GM21381 (cell line): ENCODE measurements around the gene VEPH1.
A peak's percentile ranks its signal among the peaks of the same experiment; 100 is the strongest.

ENCODE experiments used
- ATAC-seq: cut with Tn5 transposase; IDR thresholded peaks from one replicate; pipeline ENCODE4 v1.9.1; 2021; ENCODE audit warnings: mild to moderate bottlenecking, moderate library complexity; ENCODE audit not compliant: unreplicated experiment

Gene VEPH1

DNA sequence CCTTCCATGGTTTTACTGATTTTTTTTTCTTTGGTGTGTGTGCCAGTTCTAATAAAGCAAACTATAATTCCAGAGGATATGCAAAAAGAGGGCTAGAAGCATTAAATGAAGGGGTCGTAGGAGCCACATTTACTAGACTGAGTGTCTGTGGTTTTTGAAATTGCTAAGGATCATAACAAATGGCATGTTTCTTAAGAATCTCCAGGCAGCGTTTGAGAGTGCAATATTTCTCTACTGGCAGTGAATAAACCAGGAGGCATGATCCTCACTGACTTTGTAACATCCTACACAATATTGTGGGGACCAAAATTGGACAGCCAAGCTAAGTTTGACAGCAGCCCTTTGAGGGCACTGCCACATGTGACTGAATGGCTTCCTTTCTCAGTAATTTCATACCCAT, 227.4 kb downstream of the VEPH1 start:
- no peak for ATAC-seq

DNA sequence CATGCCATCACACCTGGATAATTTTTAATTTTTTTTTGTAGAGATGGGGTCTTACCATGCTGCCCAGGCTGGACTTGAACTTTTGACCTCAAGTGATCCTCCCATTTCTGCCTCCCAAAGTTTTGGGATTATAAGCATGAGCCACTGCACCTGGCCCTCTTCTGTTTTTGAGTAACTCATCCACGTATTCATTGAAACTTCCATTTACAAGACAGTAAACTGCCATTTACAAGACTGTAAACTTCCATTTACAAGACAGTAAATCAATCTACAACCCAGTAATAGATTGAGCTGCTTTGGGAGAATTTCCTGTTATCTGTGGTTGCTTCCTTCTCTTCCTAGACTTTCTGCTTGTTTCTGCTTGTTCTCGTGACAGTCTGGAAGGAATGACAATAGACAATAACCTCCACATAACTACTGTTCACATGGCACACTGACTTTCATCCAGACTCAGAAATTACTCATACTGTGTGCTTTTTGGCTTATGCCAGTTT, 228.5 kb downstream of the VEPH1 start:
- ATAC-seq, result no peak

DNA sequence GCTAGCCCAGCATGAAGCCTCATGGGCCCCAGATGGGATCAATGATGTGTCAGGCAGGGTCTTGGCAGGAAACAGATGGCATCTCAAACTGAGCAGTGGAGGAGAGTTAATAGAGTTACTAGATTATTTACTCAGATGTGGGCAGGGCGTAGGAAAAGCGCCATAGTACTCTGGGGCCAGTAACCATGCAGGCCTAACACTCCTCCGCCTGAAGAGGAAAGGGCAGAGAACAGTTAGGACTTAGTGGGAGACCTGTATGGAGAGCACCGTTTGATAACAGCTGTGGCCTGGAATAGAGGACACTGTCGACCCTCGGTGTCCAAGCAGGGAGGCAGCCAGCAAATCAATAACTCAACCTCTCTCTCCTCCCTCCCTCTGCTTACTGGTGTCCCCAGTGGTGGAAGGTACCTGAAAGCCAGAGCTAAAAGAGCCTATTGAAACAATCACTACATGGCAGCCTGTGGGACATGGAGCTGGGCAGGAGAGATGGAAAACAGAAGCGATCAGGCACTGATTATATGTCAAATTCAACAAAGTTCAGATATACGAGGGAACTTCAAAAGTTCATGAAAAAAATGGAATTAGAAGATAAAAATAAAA, 231.8 kb downstream of the VEPH1 start:
- no peak for ATAC-seq

DNA sequence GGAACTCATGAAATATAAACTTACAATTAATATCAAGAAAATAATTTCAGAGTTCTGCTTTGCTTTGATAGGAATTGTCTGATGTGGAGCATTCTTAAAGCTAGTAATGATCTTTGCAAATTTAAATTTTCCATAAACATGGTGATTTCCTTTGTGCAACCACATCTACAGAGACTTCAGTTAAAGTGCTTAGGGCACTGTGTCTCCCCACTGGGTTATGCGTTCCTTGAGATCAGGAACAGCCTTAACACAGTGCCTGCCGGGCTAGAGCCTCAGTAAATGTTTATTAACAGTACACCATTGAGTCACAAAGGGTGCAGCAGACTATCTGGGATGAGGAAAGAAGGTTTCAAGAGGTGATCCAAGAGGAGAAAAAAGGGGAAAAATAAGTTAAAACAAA, 235.2 kb downstream of the VEPH1 start:
- ATAC-seq, result no peak

DNA sequence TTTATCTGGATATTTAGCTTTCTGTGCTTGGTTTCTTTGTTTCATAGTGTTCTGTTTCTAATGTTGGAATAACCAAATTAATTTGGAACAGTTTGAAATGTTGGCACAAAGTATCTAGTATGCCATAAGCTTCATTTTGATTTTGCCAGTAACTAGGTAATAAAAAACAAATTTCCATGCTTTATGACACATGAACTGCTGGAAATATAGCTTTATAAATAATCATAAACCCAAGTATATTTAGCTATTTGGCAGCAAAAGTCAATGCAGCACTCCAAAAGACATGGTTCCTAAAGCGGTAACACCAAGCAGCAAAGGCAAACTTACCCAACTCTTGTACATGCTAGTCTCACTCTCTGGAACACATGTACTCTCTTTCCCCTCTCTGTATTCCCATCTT, 237.3 kb downstream of the VEPH1 start:
- ATAC-seq, result no peak

- ATAC-seq, result no peak
Observed at GRCh38 chr3:157263027-157263426, 240.2 kb downstream of the VEPH1 start.

DNA sequence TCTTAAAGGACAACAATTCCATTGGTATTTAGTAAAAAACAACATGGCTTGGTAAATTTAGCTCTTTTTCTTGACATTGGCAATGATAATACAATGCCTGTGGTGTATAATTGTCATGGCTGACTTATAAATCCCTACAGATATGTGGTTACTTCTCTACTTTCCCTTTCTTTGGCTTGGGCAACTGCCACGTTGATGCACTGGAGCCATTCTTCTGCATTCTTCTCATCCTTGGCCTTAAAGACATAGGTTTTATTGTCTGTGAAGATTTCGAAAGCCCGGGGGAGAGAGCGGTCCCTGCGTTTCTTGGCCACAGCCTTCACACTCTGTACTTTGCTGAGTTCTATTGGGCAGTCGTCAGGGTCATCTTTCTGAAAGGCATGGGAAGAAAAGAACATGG, 242.2 kb downstream of the VEPH1 start:
- ATAC-seq, result no peak

DNA sequence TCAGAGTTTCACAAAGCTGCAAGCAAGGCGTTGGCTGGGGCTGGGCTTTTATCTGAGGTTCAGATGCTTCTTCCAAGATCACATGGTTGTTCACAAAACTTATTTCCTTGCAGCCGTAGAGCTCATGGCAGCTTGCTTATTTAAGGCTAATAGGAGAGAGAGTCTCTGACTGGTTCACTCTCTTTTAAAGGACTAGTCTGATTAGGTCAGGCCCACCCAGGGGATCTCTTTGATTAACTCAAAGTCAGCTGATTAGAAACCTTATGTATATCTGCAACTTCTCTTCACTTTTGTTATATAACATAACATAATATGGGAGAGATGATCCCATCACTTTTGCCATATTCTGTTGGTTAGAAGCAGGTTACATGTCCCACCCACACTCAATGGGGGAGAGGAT, 243.4 kb downstream of the VEPH1 start:
- ATAC-seq, result no peak

GRCh38 chr3:157257101-157257500, 246.1 kb downstream of the VEPH1 start:
- no peak for ATAC-seq

- no peak for ATAC-seq
Observed at GRCh38 chr3:157255797-157256196, 247.4 kb downstream of the VEPH1 start.

GRCh38 chr3:157251685-157252084, 251.5 kb downstream of the VEPH1 start:
- ATAC-seq, result no peak

- ATAC-seq, result no peak
Observed at GRCh38 chr3:157249606-157250005, 253.6 kb downstream of the VEPH1 start.

DNA sequence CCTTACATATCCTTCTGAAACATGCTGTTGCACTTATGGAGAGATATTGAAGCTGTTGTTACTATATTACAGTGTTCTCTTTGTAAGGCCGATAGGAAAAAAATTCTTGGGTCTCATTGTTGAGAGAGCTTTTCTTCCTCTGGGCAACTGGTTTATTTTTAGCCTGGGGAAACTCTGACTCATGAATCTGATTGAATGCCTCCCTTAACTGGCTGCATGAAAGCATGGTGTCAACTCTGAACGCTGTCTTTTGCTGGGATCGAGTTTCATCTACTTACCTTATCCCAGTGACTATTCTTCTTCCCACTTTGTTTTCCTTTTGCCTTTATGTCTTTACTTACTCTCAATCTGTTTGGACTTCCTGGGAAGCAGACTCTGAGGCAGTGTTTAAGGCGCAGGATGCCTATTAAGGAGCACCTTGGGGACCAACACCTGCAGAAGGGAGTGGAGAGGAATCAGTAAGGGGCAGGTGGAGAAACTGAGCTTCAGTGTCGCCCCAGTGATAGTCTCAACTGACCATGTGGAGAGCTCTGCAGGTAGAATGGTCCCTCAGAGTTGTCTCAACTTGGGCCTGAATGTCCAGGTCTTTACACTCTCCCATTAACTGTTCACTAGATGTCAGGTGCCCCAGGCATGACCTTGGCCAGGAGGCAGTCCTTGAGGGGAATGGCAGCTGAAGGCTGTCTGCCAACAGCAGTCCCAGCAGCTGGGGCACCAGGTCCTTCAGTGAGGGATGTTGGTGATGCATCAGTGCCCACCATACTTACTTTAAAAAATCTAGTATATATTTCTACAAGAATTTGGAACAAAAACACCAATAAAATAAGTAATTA, 254.4 kb downstream of the VEPH1 start:
- no peak for ATAC-seq

GRCh38 chr3:157247391-157247790, 255.8 kb downstream of the VEPH1 start:
- no peak for ATAC-seq

DNA sequence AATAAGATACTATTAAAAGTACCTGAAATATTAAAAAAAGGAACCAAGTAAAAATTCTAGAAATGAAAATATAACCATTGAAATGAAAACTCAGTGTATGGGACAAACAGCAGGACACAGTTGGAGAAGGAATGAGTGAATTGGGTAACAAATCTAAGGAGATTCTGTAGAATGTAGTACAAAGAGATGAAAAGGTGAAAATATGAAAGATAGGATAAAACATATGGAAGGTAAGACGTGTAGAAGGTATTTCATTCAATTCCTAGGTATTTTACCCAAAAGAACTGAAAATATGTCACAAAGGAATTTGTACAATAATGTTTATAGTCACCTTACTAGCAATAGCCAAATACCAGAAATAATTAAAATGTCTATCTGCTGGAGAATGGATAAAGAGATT, 260.4 kb downstream of the VEPH1 start:
- no peak for ATAC-seq

- ATAC-seq, result no peak
Observed at GRCh38 chr3:157241599-157241998, 261.6 kb downstream of the VEPH1 start.

DNA sequence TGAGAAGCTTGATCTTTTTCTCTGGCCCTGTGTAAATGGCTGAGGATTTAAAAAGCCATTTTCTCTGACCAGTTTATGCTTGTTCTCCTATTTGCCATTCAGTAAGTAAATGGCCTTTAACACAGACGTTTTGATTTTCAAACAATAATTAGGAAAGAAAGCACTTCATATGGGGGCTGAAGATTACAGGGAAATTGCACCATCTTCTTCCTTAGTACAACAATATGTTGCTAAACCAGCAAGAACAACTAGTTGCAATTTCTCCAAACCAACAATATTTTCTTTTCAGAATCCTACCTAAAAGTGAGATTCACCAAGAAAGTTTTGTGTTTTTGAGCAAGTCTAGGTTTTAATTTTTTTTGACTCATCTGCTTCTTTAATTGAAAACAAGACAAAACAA, 262.8 kb downstream of the VEPH1 start:
- no peak for ATAC-seq

DNA sequence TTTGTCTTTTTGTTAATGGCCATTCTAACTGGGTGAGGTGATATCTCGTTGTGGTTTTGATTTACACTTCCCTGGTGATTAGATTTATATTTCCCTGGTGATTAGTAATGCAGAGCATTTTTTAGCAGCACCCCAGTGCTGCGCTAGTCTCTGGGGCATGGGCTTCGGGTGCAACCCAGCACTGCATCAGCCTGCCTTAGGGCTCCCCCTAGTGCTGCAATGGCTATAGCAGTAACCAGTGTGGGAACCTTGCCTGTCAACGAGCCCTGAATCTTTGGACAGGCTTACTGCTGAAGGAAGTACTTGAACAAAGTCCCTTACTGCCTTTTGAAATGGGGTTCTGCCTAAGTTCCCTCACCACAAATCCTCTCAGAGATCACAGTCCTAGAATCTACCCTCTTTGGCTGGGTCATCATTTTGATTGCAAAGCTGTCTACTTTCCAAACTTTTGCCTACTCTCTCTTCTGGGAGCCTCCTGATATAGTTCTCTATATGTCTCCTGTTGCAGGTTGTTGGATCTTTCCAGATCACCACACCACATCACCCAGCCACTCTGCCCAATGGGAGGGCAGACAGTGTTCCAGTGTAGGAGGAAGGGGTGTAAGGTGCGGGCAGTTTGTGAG, 264.0 kb downstream of the VEPH1 start:
- peak; percentile 100 for ATAC-seq

- ATAC-seq, result no peak
Observed at GRCh38 chr3:157238457-157238856, 264.8 kb downstream of the VEPH1 start.

DNA sequence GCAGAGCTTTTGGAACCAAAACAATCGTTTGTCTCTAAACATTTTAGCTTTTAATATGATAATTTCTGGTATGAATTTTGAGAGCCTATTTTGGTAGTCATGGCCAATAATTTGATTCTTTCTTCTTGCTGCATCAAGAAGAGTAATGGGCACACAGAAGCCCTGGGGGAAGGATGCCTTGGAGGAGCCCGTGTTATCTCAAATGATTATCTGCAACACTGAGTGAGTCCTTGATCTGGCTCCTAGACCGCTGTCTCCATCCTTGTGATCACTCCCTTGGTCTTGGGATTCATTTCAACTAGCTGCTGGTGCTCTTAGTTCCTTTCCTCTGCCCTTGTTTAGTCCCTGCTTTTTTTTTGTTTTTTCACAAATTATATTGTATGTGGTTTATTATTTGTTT, 265.3 kb downstream of the VEPH1 start:
- ATAC-seq, result no peak

DNA sequence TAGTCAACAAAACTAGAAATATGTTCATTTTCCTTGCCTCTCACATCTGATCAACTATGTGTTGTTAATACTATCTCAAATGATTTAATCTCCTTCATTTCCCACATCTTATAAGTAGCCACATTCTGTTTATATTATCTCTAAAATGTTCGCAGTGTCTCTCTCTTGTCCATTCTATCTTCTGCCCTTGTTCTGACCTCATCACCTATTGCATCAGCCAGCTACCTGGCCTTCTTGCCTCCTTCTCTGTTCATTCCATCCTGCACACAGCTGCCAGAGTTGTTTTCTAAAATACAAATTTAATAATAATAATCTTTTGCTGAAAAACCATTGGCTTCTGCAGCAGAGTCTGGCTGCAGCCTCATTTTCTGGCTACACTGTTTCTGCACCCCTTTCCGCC, 267.9 kb downstream of the VEPH1 start:
- ATAC-seq, result no peak

- ATAC-seq, result no peak
Observed at GRCh38 chr3:157233923-157234322, 269.3 kb downstream of the VEPH1 start.
